ENCODE data around the gene RPGRIP1L. TPM values are rescaled to one million over a fixed set of nuclear protein-coding genes. Genes with fewer than 3 reads are reported as not detected.

The RPGRIP1L gene
- total and polyA plus RNA-seq, 9 of the 15 experiments (the other 6 are each of a cell fraction or from before 2014, with no cell fraction given), result 3.2 to 7.7 (median 5.8) TPM

DNA sequence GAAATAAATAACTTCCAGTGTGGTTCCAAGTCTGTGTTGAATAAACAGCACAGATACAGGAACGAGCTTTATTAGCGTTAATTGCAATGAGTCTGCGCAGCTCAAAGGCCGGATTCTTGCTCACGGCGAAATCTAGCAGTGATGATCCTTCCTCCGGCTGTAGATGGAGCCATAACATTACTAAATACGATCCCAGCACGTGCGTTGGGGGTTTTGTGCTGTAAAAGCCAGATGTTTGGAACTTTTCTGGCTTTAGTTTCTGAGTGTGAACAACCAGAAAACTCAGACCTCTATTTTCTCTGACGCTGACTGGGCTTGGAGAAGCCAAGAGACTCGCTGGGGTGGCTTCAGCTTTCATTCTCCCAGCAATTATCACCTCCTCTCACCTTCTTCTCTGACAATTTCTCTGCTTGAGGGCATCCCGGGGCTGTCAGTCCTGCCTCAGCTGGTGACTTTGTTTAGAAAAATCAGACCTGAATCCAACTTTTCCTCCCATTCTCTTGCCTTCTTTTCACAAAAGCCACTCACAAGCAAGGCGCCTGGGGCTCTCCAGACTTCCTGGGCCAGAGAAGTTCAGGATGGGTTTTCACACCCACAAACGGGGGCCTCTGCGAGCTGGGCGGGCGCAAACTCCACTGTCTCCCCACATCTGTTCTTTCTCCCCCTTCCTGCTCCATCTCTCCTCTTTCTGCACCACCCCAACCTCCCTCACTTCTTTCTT lies 153.5 kb downstream of the RPGRIP1L start:
- Histone ChIP-seq H3K27ac (ENCODE audit: extremely low read depth, low read depth, low read length) (no peak overlapping the region), H3K4me1 (replicated peaks in 1 of 2; ENCODE audit: control insufficient read depth in 2 of 2, insufficient read depth in 2 of 2, low read length in 2 of 2) (no peaks in the 10 kb centered on the region), H3K4me2 (ENCODE audit: insufficient read depth, low read length) (no peak overlapping the region), H3K9me3 (replicated peaks; ENCODE audit: control insufficient read depth, insufficient read depth, low read depth, low read length) (no peaks in the 10 kb centered on the region), H3K36me3 (ENCODE audit: control insufficient read depth, insufficient read depth, low read length) (no peaks in the 10 kb centered on the region), H2AFZ (ENCODE audit: low read depth, low read length) (0 out of 2 replicates have a peak overlapping the region, but pooled peaks have one; percentile 15), H3K79me2 (ENCODE audit: control insufficient read depth, insufficient read depth, low read length) (no peaks in the 10 kb centered on the region), H3K9ac (ENCODE audit: insufficient read depth in 1 of 2, low read depth in 2 of 2, low read length in 2 of 2) (no peak overlapping the region), H3K4me3 (no peak overlapping the region), H3K27me3 (ENCODE audit: control insufficient read depth in 2 of 2, insufficient read depth in 2 of 2, low read length in 2 of 2) (peaks cover 25 to 34% of the 10 kb centered on the region in 2 experiments), H3K9me1 (ENCODE audit: control insufficient read depth, insufficient read depth, low read length) (no peaks in the 10 kb centered on the region), H4K20me1 (replicated peaks; ENCODE audit: control insufficient read depth, insufficient read depth, low read length) (0 out of 2 replicates have a peak, but pooled peaks cover 3% of the 10 kb centered on the region)
- no TSS peak for BruUV-seq (replicated peaks)
- in situ Hi-C loops (cut with MboI), result no loop called here
- peak; percentile 48 to 66 (median 58) for DNase-seq (ENCODE audit: extremely low read depth in 1 of 4, low spot score in 3 of 4)
- intact Hi-C loops (cut with micrococcal nuclease), result loop anchor here (10.0 kb wide), 1 partner anchor 205 kb away; no protein-coding TSS in a partner anchor
- ChIA-PET CTCF (ENCODE audit: low intra/inter-chr PET ratio) (no interaction called here), POLR2A (interaction anchor here (0.8 kb wide), 1 partner anchor 212 kb away, joined by 3 read pairs; no protein-coding TSS in a partner anchor)
- FAIRE-seq, result peak; percentile 97
- peak; percentile 89 for ATAC-seq
- WGBS (ENCODE audit: insufficient coverage, low coverage, missing lambda C conversion rate), result 3% methylated on average over 18 of the region's 18 CpGs
- TF ChIP-seq, protein P1, sequence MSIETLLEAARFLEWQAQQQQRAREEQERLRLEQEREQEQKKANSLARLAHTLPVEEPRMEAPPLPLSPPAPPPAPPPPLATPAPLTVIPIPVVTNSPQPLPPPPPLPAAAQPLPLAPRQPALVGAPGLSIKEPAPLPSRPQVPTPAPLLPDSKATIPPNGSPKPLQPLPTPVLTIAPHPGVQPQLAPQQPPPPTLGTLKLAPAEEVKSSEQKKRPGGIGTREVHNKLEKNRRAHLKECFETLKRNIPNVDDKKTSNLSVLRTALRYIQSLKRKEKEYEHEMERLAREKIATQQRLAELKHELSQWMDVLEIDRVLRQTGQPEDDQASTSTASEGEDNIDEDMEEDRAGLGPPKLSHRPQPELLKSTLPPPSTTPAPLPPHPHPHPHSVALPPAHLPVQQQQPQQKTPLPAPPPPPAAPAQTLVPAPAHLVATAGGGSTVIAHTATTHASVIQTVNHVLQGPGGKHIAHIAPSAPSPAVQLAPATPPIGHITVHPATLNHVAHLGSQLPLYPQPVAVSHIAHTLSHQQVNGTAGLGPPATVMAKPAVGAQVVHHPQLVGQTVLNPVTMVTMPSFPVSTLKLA (conservative IDR thresholded peaks at IDR 0.05), result peak; percentile 80 to 86
- TF ChIP-seq L3MBTL2 (IDR thresholded peaks at IDR 0.05) (peak; percentile 90), NCOR1 (IDR thresholded peaks at IDR 0.05) (no peak), HNRNPL (IDR thresholded peaks at IDR 0.05; ENCODE audit: low read depth, low read length) (no peak), POLR2G (IDR thresholded peaks at IDR 0.05; ENCODE audit: low read depth, low read length) (no peak), DMBX1 (CRISPR knock-in tag; IDR thresholded peaks at IDR 0.05; ENCODE audit: borderline replicate concordance) (no peak), RB1 (IDR thresholded peaks at IDR 0.05; ENCODE audit: low read depth) (no peak), TAF1 (IDR thresholded peaks at IDR 0.05; ENCODE audit: control insufficient read depth, extremely low read depth, insufficient read depth, low read length, severe bottlenecking) (no peak), KAT2B (IDR thresholded peaks at IDR 0.05; ENCODE audit: low read depth, low read length) (no peak)
- TF ChIP-seq, protein P2, sequence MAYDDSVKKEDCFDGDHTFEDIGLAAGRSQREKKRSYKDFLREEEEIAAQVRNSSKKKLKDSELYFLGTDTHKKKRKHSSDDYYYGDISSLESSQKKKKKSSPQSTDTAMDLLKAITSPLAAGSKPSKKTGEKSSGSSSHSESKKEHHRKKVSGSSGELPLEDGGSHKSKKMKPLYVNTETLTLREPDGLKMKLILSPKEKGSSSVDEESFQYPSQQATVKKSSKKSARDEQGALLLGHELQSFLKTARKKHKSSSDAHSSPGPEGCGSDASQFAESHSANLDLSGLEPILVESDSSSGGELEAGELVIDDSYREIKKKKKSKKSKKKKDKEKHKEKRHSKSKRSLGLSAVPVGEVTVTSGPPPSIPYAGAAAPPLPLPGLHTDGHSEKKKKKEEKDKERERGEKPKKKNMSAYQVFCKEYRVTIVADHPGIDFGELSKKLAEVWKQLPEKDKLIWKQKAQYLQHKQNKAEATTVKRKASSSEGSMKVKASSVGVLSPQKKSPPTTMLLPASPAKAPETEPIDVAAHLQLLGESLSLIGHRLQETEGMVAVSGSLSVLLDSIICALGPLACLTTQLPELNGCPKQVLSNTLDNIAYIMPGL (CRISPR knock-in tag; IDR thresholded peaks at IDR 0.05), result no peak
- TF ChIP-seq, protein P3, sequence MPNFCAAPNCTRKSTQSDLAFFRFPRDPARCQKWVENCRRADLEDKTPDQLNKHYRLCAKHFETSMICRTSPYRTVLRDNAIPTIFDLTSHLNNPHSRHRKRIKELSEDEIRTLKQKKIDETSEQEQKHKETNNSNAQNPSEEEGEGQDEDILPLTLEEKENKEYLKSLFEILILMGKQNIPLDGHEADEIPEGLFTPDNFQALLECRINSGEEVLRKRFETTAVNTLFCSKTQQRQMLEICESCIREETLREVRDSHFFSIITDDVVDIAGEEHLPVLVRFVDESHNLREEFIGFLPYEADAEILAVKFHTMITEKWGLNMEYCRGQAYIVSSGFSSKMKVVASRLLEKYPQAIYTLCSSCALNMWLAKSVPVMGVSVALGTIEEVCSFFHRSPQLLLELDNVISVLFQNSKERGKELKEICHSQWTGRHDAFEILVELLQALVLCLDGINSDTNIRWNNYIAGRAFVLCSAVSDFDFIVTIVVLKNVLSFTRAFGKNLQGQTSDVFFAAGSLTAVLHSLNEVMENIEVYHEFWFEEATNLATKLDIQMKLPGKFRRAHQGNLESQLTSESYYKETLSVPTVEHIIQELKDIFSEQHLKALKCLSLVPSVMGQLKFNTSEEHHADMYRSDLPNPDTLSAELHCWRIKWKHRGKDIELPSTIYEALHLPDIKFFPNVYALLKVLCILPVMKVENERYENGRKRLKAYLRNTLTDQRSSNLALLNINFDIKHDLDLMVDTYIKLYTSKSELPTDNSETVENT (CRISPR knock-in tag; IDR thresholded peaks at IDR 0.05), result no peak
- TF ChIP-seq, protein P4, sequence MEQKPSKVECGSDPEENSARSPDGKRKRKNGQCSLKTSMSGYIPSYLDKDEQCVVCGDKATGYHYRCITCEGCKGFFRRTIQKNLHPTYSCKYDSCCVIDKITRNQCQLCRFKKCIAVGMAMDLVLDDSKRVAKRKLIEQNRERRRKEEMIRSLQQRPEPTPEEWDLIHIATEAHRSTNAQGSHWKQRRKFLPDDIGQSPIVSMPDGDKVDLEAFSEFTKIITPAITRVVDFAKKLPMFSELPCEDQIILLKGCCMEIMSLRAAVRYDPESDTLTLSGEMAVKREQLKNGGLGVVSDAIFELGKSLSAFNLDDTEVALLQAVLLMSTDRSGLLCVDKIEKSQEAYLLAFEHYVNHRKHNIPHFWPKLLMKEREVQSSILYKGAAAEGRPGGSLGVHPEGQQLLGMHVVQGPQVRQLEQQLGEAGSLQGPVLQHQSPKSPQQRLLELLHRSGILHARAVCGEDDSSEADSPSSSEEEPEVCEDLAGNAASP (IDR thresholded peaks at IDR 0.05), result no peak
